OCI-LY3 (cell line): ENCODE data around the gene TBL3.

Source experiments
- H2AFZ ChIP-seq: fragments of 200-600, 300-600 bp; shearing (Covaris generic); 2 replicates; pipeline ENCODE4 v1.6.0; 2014; ENCODE audit warnings: antibody characterized with exemption, low read depth, low read length
- H3K27ac ChIP-seq: fragments of 200-600, 300-600 bp; sonication (generic); 2 replicates; pipeline ENCODE4 v1.5.1; 2014; ENCODE audit warnings: mild to moderate bottlenecking, low read length, moderate library complexity, mixed read lengths
- H3K27me3 ChIP-seq: fragments of 200-600, 300-600 bp; sonication (generic); 2 replicates; pipeline ENCODE4 v1.6.1; 2014; ENCODE audit warnings: low read depth, low read length, mixed read lengths
- H3K36me3 ChIP-seq: fragments of 200-600, 300-600 bp; sonication (generic); replicated peaks from 2 replicates; pipeline ENCODE3; 2014; ENCODE audit warnings: low read depth, low read length, mixed read lengths
- H3K4me1 ChIP-seq: fragments of 300-600, 200-600 bp; sonication (generic); 2 replicates; pipeline ENCODE4 v1.6.1; 2014; ENCODE audit warnings: low read length, mixed read lengths
- H3K4me2 ChIP-seq: fragments of 200-600, 300-600 bp; sonication (generic); 2 replicates; pipeline ENCODE4 v1.6.1; 2014; ENCODE audit warnings: low read length, mixed read lengths
- H3K4me3 ChIP-seq: fragments of 300-600, 200-600 bp; sonication (generic); 2 replicates; pipeline ENCODE4 v1.5.1; 2014; ENCODE audit warnings: antibody characterized with exemption, mild to moderate bottlenecking, low read length, moderate library complexity
- H3K79me2 ChIP-seq: fragments of 300-600, 200-600 bp; shearing (Covaris generic); 2 replicates; pipeline ENCODE4 v1.6.1; 2014; ENCODE audit warnings: mild to moderate bottlenecking, low read length, mixed read lengths
- H3K9ac ChIP-seq: fragments of 300-600, 200-600 bp; shearing (Covaris generic); 2 replicates; pipeline ENCODE4 v1.6.0; 2014; ENCODE audit warnings: mild to moderate bottlenecking, low read length, moderate library complexity
- H3K9me3 ChIP-seq: fragments of 200-600, 300-600 bp; shearing (Covaris generic); 2 replicates; pipeline ENCODE4 v1.6.1; 2014; ENCODE audit warnings: low read length, mixed read lengths; ENCODE audit not compliant: insufficient read depth
- H4K20me1 ChIP-seq: fragments of 200-600, 300-600 bp; sonication (generic); 2 replicates; pipeline ENCODE4 v1.6.1; 2016; ENCODE audit warnings: low read length, mixed read lengths; ENCODE audit not compliant: insufficient read depth
- CTCF ChIP-seq: fragments of 200-600, 300-600 bp; sonication (generic); IDR thresholded peaks from 2 replicates; pipeline ENCODE4 v1.5.1; 2014; ENCODE audit warnings: antibody characterized with exemption, low read length, low read depth
- EZH2phosphoT487 ChIP-seq: fragments of 200-600 bp; shearing (Covaris generic); IDR thresholded peaks from 2 replicates; pipeline ENCODE4 v1.6.1; 2018; ENCODE audit warnings: antibody characterized with exemption, mixed run types, low read depth

Gene TBL3

DNA sequence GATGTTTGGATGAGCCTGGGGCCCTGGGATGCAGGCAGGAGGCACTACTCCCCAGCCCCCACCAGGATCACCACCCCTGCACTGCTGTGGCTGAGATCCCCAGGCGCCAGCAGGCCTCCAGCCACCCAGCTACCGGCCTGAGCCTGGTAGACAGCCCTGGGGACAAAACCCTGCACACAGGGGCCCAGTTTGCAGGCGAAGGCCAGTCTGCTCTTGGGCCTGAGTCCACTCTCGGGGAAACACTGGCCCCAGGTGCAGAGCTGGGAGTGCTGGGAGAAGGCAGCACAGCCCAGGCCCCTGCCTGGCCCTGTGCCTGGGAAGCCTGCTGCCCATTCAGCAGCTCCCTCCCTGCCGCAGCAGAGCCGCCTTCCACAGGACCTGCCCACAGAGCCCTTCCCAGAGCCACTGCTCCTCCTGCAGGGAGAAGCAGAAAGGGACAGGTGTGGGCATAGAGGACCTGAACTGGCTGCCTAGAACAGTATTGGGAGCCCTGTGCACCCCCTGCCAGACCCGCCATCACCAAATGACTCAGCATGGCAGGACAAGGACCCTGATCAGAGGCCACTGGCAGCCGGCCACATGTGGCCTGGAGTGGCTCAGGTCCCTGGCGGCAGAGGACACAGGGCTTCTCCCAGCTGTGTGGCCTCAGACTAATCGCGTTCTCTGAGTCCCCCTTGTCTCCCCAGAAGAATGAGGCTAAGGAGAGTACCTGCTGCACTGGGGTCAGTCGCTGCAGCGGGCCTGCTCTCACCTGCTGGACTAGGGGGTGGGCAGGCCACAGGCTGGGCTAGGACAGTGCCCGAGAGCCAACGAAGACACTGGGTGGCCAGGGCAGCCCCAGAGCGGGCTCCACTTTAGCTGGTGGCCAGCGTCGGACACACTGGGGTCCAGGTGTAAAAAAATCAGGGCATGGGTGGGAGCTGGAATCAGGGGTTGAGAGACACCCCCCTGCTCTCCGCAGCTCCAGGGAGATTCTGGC, 39.5 kb upstream of the TBL3 start:
- no peaks in the 10 kb centered on the region for H3K9me3 ChIP-seq
- peaks cover 8% of the 10 kb centered on the region; the same call in 1 of the 2 replicates for H3K4me1 ChIP-seq
- H3K27ac ChIP-seq: no peak overlapping the region
- no peak overlapping the region for H2AFZ ChIP-seq
- no peak overlapping the region for H3K4me3 ChIP-seq
- H4K20me1 ChIP-seq: no peaks in the 10 kb centered on the region
- H3K27me3 ChIP-seq: no peaks in the 10 kb centered on the region
- no peak overlapping the region for H3K9ac ChIP-seq
- H3K4me2 ChIP-seq: no peak overlapping the region
- TF ChIP-seq EZH2phosphoT487: no peak
- no peak for TF ChIP-seq CTCF
- H3K36me3 ChIP-seq: peaks cover 6% of the 10 kb centered on the region
- H3K79me2 ChIP-seq: no peaks in the 10 kb centered on the region

GRCh38 chr16:1933097-1933661, 38.7 kb upstream of the TBL3 start:
- Histone ChIP-seq H3K4me1 (peaks cover 8% of the 10 kb centered on the region; the same call in 1 of the 2 replicates), H2AFZ (no peak overlapping the region), H3K36me3 (peaks cover 11% of the 10 kb centered on the region), H3K4me3 (no peak overlapping the region), H3K27me3 (no peaks in the 10 kb centered on the region), H3K27ac (no peak overlapping the region), H3K4me2 (no peak overlapping the region), H3K9me3 (no peaks in the 10 kb centered on the region), H3K79me2 (no peaks in the 10 kb centered on the region), H4K20me1 (no peaks in the 10 kb centered on the region), H3K9ac (no peak overlapping the region)
- no peak for TF ChIP-seq CTCF
- no peak for TF ChIP-seq EZH2phosphoT487

GRCh38 chr16:1936945-1937479, 34.8 kb upstream of the TBL3 start:
- H3K4me3 ChIP-seq: no peak overlapping the region
- H3K9me3 ChIP-seq: no peaks in the 10 kb centered on the region
- no peak for TF ChIP-seq CTCF
- no peak for TF ChIP-seq EZH2phosphoT487
- H3K9ac ChIP-seq: no peak overlapping the region
- H4K20me1 ChIP-seq: peaks cover 15% of the 10 kb centered on the region
- peaks cover 32% of the 10 kb centered on the region for H3K36me3 ChIP-seq
- H3K27ac ChIP-seq: no peak overlapping the region
- peaks cover 19% of the 10 kb centered on the region for H3K4me1 ChIP-seq
- peaks cover 9% of the 10 kb centered on the region for H3K79me2 ChIP-seq
- H3K4me2 ChIP-seq: no peak overlapping the region
- H2AFZ ChIP-seq: no peak overlapping the region
- H3K27me3 ChIP-seq: no peaks in the 10 kb centered on the region

DNA sequence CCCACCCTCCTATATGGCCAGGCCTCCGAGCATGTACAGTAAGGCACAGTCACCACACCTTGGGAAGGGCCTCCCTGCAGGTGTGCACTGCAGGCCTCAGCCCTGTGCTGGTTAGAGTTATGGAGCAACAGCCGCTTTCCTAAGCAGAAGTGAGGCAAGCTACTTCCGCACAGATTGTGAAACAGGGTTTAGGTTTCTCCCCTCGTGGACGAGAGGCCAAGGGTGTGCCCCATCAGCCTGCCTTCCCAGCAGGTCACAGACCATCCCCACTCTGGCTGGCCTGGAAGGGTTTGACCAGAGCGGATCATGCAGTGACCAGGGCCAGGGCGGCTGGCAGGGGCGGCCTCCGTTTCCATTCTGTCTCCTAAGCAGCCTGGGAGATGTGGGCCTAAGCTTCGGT, 33.5 kb upstream of the TBL3 start:
- TF ChIP-seq EZH2phosphoT487 (no peak), CTCF (no peak)
- peaks cover 15% of the 10 kb centered on the region for H4K20me1 ChIP-seq
- H3K4me3 ChIP-seq: no peak overlapping the region
- peaks cover 32% of the 10 kb centered on the region for H3K36me3 ChIP-seq
- no peaks in the 10 kb centered on the region for H3K9me3 ChIP-seq
- H2AFZ ChIP-seq: no peak overlapping the region
- H3K4me1 ChIP-seq: peaks cover 21% of the 10 kb centered on the region
- H3K27me3 ChIP-seq: no peaks in the 10 kb centered on the region
- no peak overlapping the region for H3K27ac ChIP-seq
- H3K4me2 ChIP-seq: no peak overlapping the region
- H3K9ac ChIP-seq: no peak overlapping the region
- peaks cover 19% of the 10 kb centered on the region for H3K79me2 ChIP-seq
